Mesenchymal stem cell (in vitro differentiated cells and primary cell): ENCODE measurements around the gene EGR4.

ENCODE experiments used
- DNase-seq: peaks from one replicate; pipeline ENCODE4 v3.0.0-alpha.2; 2013
- H2AFZ ChIP-seq: one replicate; pipeline ENCODE4 v1.6.1; 2013; ENCODE audit warnings: low read depth, mild to moderate bottlenecking, control low read depth, inconsistent platforms, low read length, moderate library complexity
- H2AK5ac ChIP-seq: 2 replicates; pipeline ENCODE4 v1.6.1; 2013; ENCODE audit warnings: low read length, moderate library complexity, mild to moderate bottlenecking, inconsistent platforms; ENCODE audit not compliant: severe bottlenecking
- H2BK120ac ChIP-seq: one replicate; pipeline ENCODE4 v1.6.1; 2013; ENCODE audit warnings: low read depth, mild to moderate bottlenecking, inconsistent platforms, low read length, moderate library complexity
- H2BK12ac ChIP-seq, 2 experiments: one replicate each; pipeline ENCODE4 v1.6.1; 2013; ENCODE audit warnings: inconsistent platforms in 2 of 2, low read length in 2 of 2, mild to moderate bottlenecking in 2 of 2, moderate library complexity in 2 of 2, control low read depth in 1 of 2
- H2BK15ac ChIP-seq: one replicate; pipeline ENCODE4 v1.6.1; 2013; ENCODE audit warnings: mild to moderate bottlenecking, low read depth, inconsistent platforms; ENCODE audit not compliant: poor library complexity, severe bottlenecking
- H2BK5ac ChIP-seq: 2 replicates; pipeline ENCODE4 v1.6.1; 2013; ENCODE audit warnings: low read depth, mild to moderate bottlenecking, low read length, control low read depth, inconsistent platforms; ENCODE audit not compliant: poor library complexity, severe bottlenecking
- H3K14ac ChIP-seq, 2 experiments: one replicate each; pipeline ENCODE4 v1.6.1; 2013; ENCODE audit warnings: inconsistent platforms in 2 of 2, low read length in 2 of 2, control low read depth in 1 of 2, mild to moderate bottlenecking in 1 of 2, moderate library complexity in 1 of 2
- H3K18ac ChIP-seq, 2 experiments: one replicate each; pipeline ENCODE4 v1.6.1; 2013; ENCODE audit warnings: inconsistent platforms in 2 of 2, low read length in 2 of 2, control low read depth in 1 of 2, low read depth in 1 of 2, mild to moderate bottlenecking in 1 of 2
- H3K23ac ChIP-seq, 2 experiments: one replicate each; pipeline ENCODE4 v1.6.1; 2013; ENCODE audit warnings: inconsistent platforms in 2 of 2, low read length in 2 of 2, mild to moderate bottlenecking in 2 of 2, moderate library complexity in 2 of 2, control low read depth in 1 of 2
- H3K27ac ChIP-seq: 2 replicates; pipeline ENCODE4 v1.5.1; 2013; ENCODE audit warnings: mild to moderate bottlenecking, moderate library complexity, low read length, control low read depth, inconsistent platforms; ENCODE audit not compliant: poor library complexity, severe bottlenecking
- H3K27me3 ChIP-seq, 2 experiments: 2 replicates each; pipeline versions ENCODE4 v1.6.1 to v1.7.0; 2013; ENCODE audit warnings: low read length in 2 of 2, mild to moderate bottlenecking in 2 of 2, moderate library complexity in 2 of 2, control low read depth in 1 of 2, inconsistent platforms in 1 of 2; ENCODE audit not compliant: control insufficient read depth in 1 of 2, insufficient read depth in 1 of 2
- H3K36me3 ChIP-seq, 2 experiments: 2 replicates each; pipeline versions ENCODE4 v1.6.1 to v1.7.0; 2013; ENCODE audit warnings: low read length in 2 of 2, control low read depth in 1 of 2, inconsistent platforms in 1 of 2, low read depth in 1 of 2, mild to moderate bottlenecking in 1 of 2; ENCODE audit not compliant: insufficient read depth in 2 of 2, control insufficient read depth in 1 of 2
- H3K4ac ChIP-seq, 2 experiments: one replicate each; pipeline ENCODE4 v1.6.1; 2013; ENCODE audit warnings: inconsistent platforms in 2 of 2, low read length in 2 of 2, mild to moderate bottlenecking in 2 of 2, moderate library complexity in 2 of 2, control low read depth in 1 of 2, low read depth in 1 of 2
- H3K4me1 ChIP-seq: 2 replicates; pipeline ENCODE4 v1.6.1; 2013; ENCODE audit warnings: low read depth, low read length, control low read depth; ENCODE audit not compliant: control insufficient read depth, insufficient read depth
- H3K4me2 ChIP-seq: 2 replicates; pipeline ENCODE4 v1.6.1; 2013; ENCODE audit warnings: low read length, mild to moderate bottlenecking, inconsistent platforms; ENCODE audit not compliant: poor library complexity, severe bottlenecking
- H3K4me3 ChIP-seq, 2 experiments: 2 replicates each; pipeline versions ENCODE4 v1.5.1 to v1.7.0; 2013; ENCODE audit warnings: low read length in 2 of 2, mild to moderate bottlenecking in 2 of 2, control low read depth in 1 of 2, low read depth in 1 of 2; ENCODE audit not compliant: insufficient read depth in 1 of 2
- H3K79me1 ChIP-seq: replicated peaks from 2 replicates; pipeline ENCODE4 v1.6.1; 2013; ENCODE audit warnings: mild to moderate bottlenecking, control low read depth, low read length, inconsistent platforms; ENCODE audit not compliant: poor library complexity, severe bottlenecking
- H3K9ac ChIP-seq: 2 replicates; pipeline ENCODE4 v1.7.0; 2013; ENCODE audit warnings: mild to moderate bottlenecking, low read length, moderate library complexity
- H3K9me3 ChIP-seq: 2 replicates; pipeline ENCODE4 v1.7.0; 2013; ENCODE audit warnings: mild to moderate bottlenecking, low read length; ENCODE audit not compliant: control insufficient read depth
- H4K8ac ChIP-seq: one replicate; pipeline ENCODE4 v1.6.1; 2013; ENCODE audit warnings: inconsistent platforms, mild to moderate bottlenecking, low read length, moderate library complexity
- H4K91ac ChIP-seq: one replicate; pipeline ENCODE4 v1.6.1; 2013; ENCODE audit warnings: mild to moderate bottlenecking, low read length, inconsistent platforms
- WGBS: methylation state at CpG from one replicate; pipeline ENCODE4 v1.1.7; 2013; ENCODE audit warnings: mixed read lengths; 5-methylcytosine and 5-hydroxymethylcytosine counted together

Gene EGR4

GRCh38 chr2:73257425-73258125, 35.8 kb downstream of the EGR4 start:
- 93% methylated on average over 10 of the region's 10 CpGs for WGBS
- Histone ChIP-seq H3K14ac (no peak overlapping the region), H3K9me3 (no peaks in the 10 kb centered on the region), H3K79me1 (no peaks in the 10 kb centered on the region), H2AFZ (no peak overlapping the region), H3K27me3 (peaks cover 3 to 5% of the 10 kb centered on the region in 2 experiments), H3K4me1 (peaks cover 4% of the 10 kb centered on the region), H2BK120ac (no peak overlapping the region), H2BK12ac (no peak overlapping the region), H3K4me3 (no peak overlapping the region), H3K4me2 (no peak overlapping the region), H3K4ac (no peak overlapping the region), H2AK5ac (no peak overlapping the region), H3K36me3 (peaks cover 29 to 53% of the 10 kb centered on the region in 2 experiments), H4K8ac (no peak overlapping the region), H4K91ac (no peak overlapping the region), H3K9ac (no peak overlapping the region), H3K23ac (no peak overlapping the region), H3K18ac (no peak overlapping the region), H3K27ac (no peak overlapping the region), H2BK5ac (no peak overlapping the region), H2BK15ac (no peak overlapping the region)
- DNase-seq: no peak

GRCh38 chr2:73257021-73257420, 36.3 kb downstream of the EGR4 start:
- DNase-seq: no peak
- Histone ChIP-seq H2BK12ac (no peak overlapping the region), H3K4me2 (no peak overlapping the region), H2AFZ (no peak overlapping the region), H3K14ac (no peak overlapping the region), H2AK5ac (no peak overlapping the region), H3K4me1 (peaks cover 4% of the 10 kb centered on the region), H3K9me3 (no peaks in the 10 kb centered on the region), H2BK15ac (no peak overlapping the region), H3K4ac (no peak overlapping the region), H3K9ac (no peak overlapping the region), H3K27me3 (peaks cover 3 to 5% of the 10 kb centered on the region in 2 experiments), H4K91ac (no peak overlapping the region), H3K23ac (no peak overlapping the region), H3K27ac (no peak overlapping the region), H2BK120ac (no peak overlapping the region), H3K18ac (no peak overlapping the region), H4K8ac (no peak overlapping the region), H2BK5ac (no peak overlapping the region), H3K36me3 (peaks cover 33 to 58% of the 10 kb centered on the region in 2 experiments), H3K4me3 (no peak overlapping the region), H3K79me1 (no peaks in the 10 kb centered on the region)
- 100% methylated on average over 2 of the region's 2 CpGs for WGBS

GRCh38 chr2:73256618-73256922, 36.8 kb downstream of the EGR4 start:
- WGBS: no CpG with 5 or more reads among the region's 1 CpG
- Histone ChIP-seq H4K91ac (no peak overlapping the region), H3K27me3 (peaks cover 3 to 4% of the 10 kb centered on the region in 2 experiments), H3K23ac (no peak overlapping the region), H3K79me1 (no peaks in the 10 kb centered on the region), H2BK15ac (no peak overlapping the region), H3K36me3 (peaks cover 37 to 62% of the 10 kb centered on the region in 2 experiments), H2BK5ac (no peak overlapping the region), H3K4me1 (peaks cover 4% of the 10 kb centered on the region), H3K4me3 (no peak overlapping the region), H2BK12ac (no peak overlapping the region), H3K27ac (no peak overlapping the region), H3K14ac (peak overlapping the region in 1 of 2 experiments; percentile 55), H3K4ac (no peak overlapping the region), H2BK120ac (no peak overlapping the region), H3K9me3 (no peaks in the 10 kb centered on the region), H3K18ac (no peak overlapping the region), H4K8ac (no peak overlapping the region), H2AFZ (no peak overlapping the region), H3K9ac (no peak overlapping the region), H3K4me2 (no peak overlapping the region), H2AK5ac (no peak overlapping the region)
- no peak for DNase-seq

DNA sequence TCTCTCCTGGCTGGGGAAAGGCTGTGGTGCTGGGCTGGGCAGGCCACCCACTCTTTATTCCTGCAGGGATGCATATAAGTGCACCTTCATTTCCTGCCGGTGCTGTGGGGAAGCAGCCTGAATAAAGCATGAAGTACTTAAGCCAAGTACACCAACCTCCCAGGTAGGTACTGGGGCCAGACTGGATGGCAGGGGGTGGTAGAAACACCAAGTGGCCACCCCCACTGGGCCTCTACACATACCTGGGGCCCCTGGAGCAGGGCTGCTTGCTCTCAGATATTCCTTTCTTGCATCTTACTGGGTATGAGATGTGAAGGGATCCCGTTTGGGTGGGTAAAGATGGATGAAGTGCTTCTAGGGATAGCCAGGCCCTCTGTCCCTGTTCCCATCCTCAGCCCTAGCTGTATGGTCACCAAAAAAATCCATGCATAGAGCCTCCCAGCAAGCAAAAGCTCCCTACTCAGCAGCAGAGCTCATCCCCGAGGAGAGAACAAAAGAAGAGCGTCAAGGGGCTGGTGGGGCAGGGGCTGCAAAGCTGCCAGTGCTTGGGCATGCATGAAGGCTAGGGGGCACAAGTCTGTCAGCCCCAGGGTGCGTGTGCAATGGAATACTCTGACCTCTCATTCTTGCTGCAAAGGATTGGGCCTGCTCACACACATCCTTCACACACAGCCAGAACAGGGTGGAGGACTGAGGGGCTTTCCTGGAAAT, 37.3 kb downstream of the EGR4 start:
- DNase-seq: no peak
- peaks cover 3% of the 10 kb centered on the region for H3K79me1 ChIP-seq
- H3K4me3 ChIP-seq: no peak overlapping the region
- H3K36me3 ChIP-seq: peaks cover 42 to 67% of the 10 kb centered on the region in 2 experiments
- no peak overlapping the region for H3K23ac ChIP-seq
- no peak overlapping the region for H3K4me2 ChIP-seq
- 91% methylated on average over 2 of the region's 5 CpGs for WGBS
- H2AFZ ChIP-seq: no peak overlapping the region
- H4K91ac ChIP-seq: no peak overlapping the region
- H3K9me3 ChIP-seq: no peaks in the 10 kb centered on the region
- H2AK5ac ChIP-seq: no peak overlapping the region
- H3K9ac ChIP-seq: no peak overlapping the region
- H2BK5ac ChIP-seq: no peak overlapping the region
- no peak overlapping the region for H3K27ac ChIP-seq
- no peak overlapping the region for H3K18ac ChIP-seq
- H2BK15ac ChIP-seq: no peak overlapping the region
- no peak overlapping the region for H4K8ac ChIP-seq
- no peak overlapping the region for H3K14ac ChIP-seq
- no peak overlapping the region for H2BK12ac ChIP-seq
- no peak overlapping the region for H2BK120ac ChIP-seq
- H3K27me3 ChIP-seq: no peaks in the 10 kb centered on the region
- H3K4me1 ChIP-seq: peaks cover 4% of the 10 kb centered on the region
- H3K4ac ChIP-seq: no peak overlapping the region
